IMR-90 (cell line): ENCODE measurements around the gene DUS2. TPM values are rescaled to one million over a fixed set of nuclear protein-coding genes. Genes with fewer than 3 reads are reported as not detected.

Source experiments
- microRNA-seq, 2 experiments: library from miRNA; stranded (forward) in 1 of 2; unstranded in 1 of 2; fragments of 10-50 nt in 1 of 2; fragments of <30 nt in 1 of 2; gene quantifications in 1 of 2; microRNA quantifications in 1 of 2; one replicate each; pipeline versions ENCODE3 to v1.1.0; 2013 to 2020; ENCODE audit not compliant: insufficient read depth in 1 of 2, insufficient read length in 1 of 2, unreplicated experiment in 1 of 2
- polyA plus RNA-seq, 3 experiments: library from polyadenylated mRNA; depleted of rRNA; stranded (reverse); fragments of >200 nt; gene quantifications; 2 replicates each; pipeline ENCODE4 v1.2.3, GENCODE V29; 2012; ENCODE audit warnings: low replicate concordance in 1 of 3
- small RNA-seq, 5 experiments: library from RNA; depleted of rRNA; stranded (forward); fragments of <200 nt; gene quantifications; one replicate each; pipeline ENCODE3, GENCODE V24; 2012
- total RNA-seq: library from RNA; depleted of rRNA; stranded (reverse); fragments of >200 nt; gene quantifications from 2 replicates; pipeline ENCODE4 v1.2.3, GENCODE V29; 2012; rRNA removed

Gene DUS2
- total and polyA plus RNA-seq, 2 of the 4 experiments (the other 2 are of a cell fraction) = 15.8 to 30.5 TPM

Small RNAs within 50 kb of the gene (microRNA-seq; reads per million reads assigned to microRNA genes)
- gene RF00019 (ENCODE audit: insufficient read depth, insufficient read length) (not detected), gene RNU6-359P (ENCODE audit: insufficient read depth, insufficient read length) (not detected)

Small RNAs within 50 kb of the gene (small RNA-seq; reads per million reads assigned to genes)
- 0 reads per million in 5 experiments for gene RF00019
- 0 to 28.3 (median 0.07) reads per million in 5 experiments for gene RNU6-359P

Other genes with a start within 250 kb of the DUS2 start
- gene RANBP10, start 216.7 kb upstream of the DUS2 start, total RNA-seq = 2.2 and 2.7 TPM in 2 replicates
- gene RANBP10, start 216.7 kb upstream of the DUS2 start, polyA plus RNA-seq (2012; rRNA removed) = 12.1 and 13.0 TPM in 2 replicates
- 0.56 and 0.72 TPM in 2 replicates for gene TSNAXIP1, start 216.4 kb upstream of the DUS2 start, total RNA-seq
- gene TSNAXIP1, start 216.4 kb upstream of the DUS2 start, polyA plus RNA-seq (2012; rRNA removed) = 1.4 and 1.6 TPM in 2 replicates
- gene THAP11, start 181.0 kb upstream of the DUS2 start, total RNA-seq = 13.3 and 13.9 TPM in 2 replicates
- 14.5 and 16.7 TPM in 2 replicates for gene THAP11, start 181.0 kb upstream of the DUS2 start, polyA plus RNA-seq (2012; rRNA removed)
- gene NUTF2, start 176.4 kb upstream of the DUS2 start, total RNA-seq = 42.7 and 55.0 TPM in 2 replicates
- 361 and 399 TPM in 2 replicates for gene NUTF2, start 176.4 kb upstream of the DUS2 start, polyA plus RNA-seq (2012; rRNA removed)
- gene CENPT, start 175.6 kb upstream of the DUS2 start, total RNA-seq = 33.3 TPM in 2 replicates
- 83.1 and 86.4 TPM in 2 replicates for gene CENPT, start 175.6 kb upstream of the DUS2 start, polyA plus RNA-seq (2012; rRNA removed)
- gene EDC4, start 150.2 kb upstream of the DUS2 start, total RNA-seq = 33.2 and 34.2 TPM in 2 replicates
- 64.0 and 66.1 TPM in 2 replicates for gene EDC4, start 150.2 kb upstream of the DUS2 start, polyA plus RNA-seq (2012; rRNA removed)
- not detected in 2 replicates for gene NRN1L, start 138.4 kb upstream of the DUS2 start, total RNA-seq
- 0.27 and 0.32 TPM in 2 replicates for gene NRN1L, start 138.4 kb upstream of the DUS2 start, polyA plus RNA-seq (2012; rRNA removed)
- 10.3 and 11.5 TPM in 2 replicates for gene PSKH1, start 130.0 kb upstream of the DUS2 start, total RNA-seq
- 26.5 and 26.7 TPM in 2 replicates for gene PSKH1, start 130.0 kb upstream of the DUS2 start, polyA plus RNA-seq (2012; rRNA removed)
- gene CTRL, start 91.4 kb upstream of the DUS2 start, total RNA-seq = 0.18 and 0.28 TPM in 2 replicates
- 0.89 and 1.1 TPM in 2 replicates for gene CTRL, start 91.4 kb upstream of the DUS2 start, polyA plus RNA-seq (2012; rRNA removed)
- 25.6 and 28.7 TPM in 2 replicates for gene PSMB10, start 86.4 kb upstream of the DUS2 start, total RNA-seq
- gene PSMB10, start 86.4 kb upstream of the DUS2 start, polyA plus RNA-seq (2012; rRNA removed) = 36.7 and 50.5 TPM in 2 replicates
- 1.4 and 1.7 TPM in 2 replicates for gene LCAT, start 79.2 kb upstream of the DUS2 start, total RNA-seq
- gene LCAT, start 79.2 kb upstream of the DUS2 start, polyA plus RNA-seq (2012; rRNA removed) = 18.8 and 22.5 TPM in 2 replicates
- gene SLC12A4, start 54.6 kb upstream of the DUS2 start, total RNA-seq = 36.4 and 36.6 TPM in 2 replicates
- 114 and 132 TPM in 2 replicates for gene SLC12A4, start 54.6 kb upstream of the DUS2 start, polyA plus RNA-seq (2012; rRNA removed)
- not detected in 2 replicates for gene DPEP3, start 42.8 kb upstream of the DUS2 start, total RNA-seq
- not detected in 2 replicates for gene DPEP3, start 42.8 kb upstream of the DUS2 start, polyA plus RNA-seq (2012; rRNA removed)
- gene DPEP2, start 23.8 kb upstream of the DUS2 start, total RNA-seq = not detected in 2 replicates
- gene DPEP2, start 23.8 kb upstream of the DUS2 start, polyA plus RNA-seq (2012; rRNA removed) = not detected in 2 replicates
- not detected in 2 replicates for gene DPEP2NB, start 7.4 kb upstream of the DUS2 start, total RNA-seq
- gene DPEP2NB, start 7.4 kb upstream of the DUS2 start, polyA plus RNA-seq (2012; rRNA removed) = not detected in 2 replicates
- 8.9 and 10.0 TPM in 2 replicates for gene DDX28, start 52 bp upstream of the DUS2 start, total RNA-seq
- gene DDX28, start 52 bp upstream of the DUS2 start, polyA plus RNA-seq (2012; rRNA removed) = 9.0 and 9.2 TPM in 2 replicates
- gene NFATC3, start 62.1 kb downstream of the DUS2 start, total RNA-seq = 14.7 and 21.5 TPM in 2 replicates
- 6.3 TPM in 2 replicates for gene NFATC3, start 62.1 kb downstream of the DUS2 start, polyA plus RNA-seq (2012; rRNA removed)
- under 0.01 TPM in 1 of 2 replicates, not detected in the other for gene ESRP2, start 212.8 kb downstream of the DUS2 start, total RNA-seq
- 0.07 and 0.14 TPM in 2 replicates for gene ESRP2, start 212.8 kb downstream of the DUS2 start, polyA plus RNA-seq (2012; rRNA removed)
- 18.1 and 19.5 TPM in 2 replicates for gene PLA2G15, start 222.1 kb downstream of the DUS2 start, total RNA-seq
- gene PLA2G15, start 222.1 kb downstream of the DUS2 start, polyA plus RNA-seq (2012; rRNA removed) = 31.7 and 34.4 TPM in 2 replicates
- gene SLC7A6, start 241.2 kb downstream of the DUS2 start, total RNA-seq = 25.0 and 29.4 TPM in 2 replicates
- gene SLC7A6, start 241.2 kb downstream of the DUS2 start, polyA plus RNA-seq (2012; rRNA removed) = 32.6 and 36.1 TPM in 2 replicates